Ascending aorta (tissue), 2 donors: ENCODE results near the gene IL10. TPM values are rescaled to one million over a fixed set of nuclear protein-coding genes. Genes with fewer than 3 reads are reported as not detected.

Source experiments
- DNase-seq, 2 donors: peaks; one replicate each; pipeline ENCODE4 v3.0.0-alpha.2; 2019; ENCODE audit warnings: low spot score in 2 of 2
- H3K27ac ChIP-seq, 2 donors: fragments of 200-600 bp; sonication (generic); one replicate each; pipeline ENCODE4 v1.5.1; 2016 to 2017; ENCODE audit warnings: mild to moderate bottlenecking in 1 of 2
- H3K27me3 ChIP-seq: fragments of 200-600 bp; sonication (generic); one replicate; pipeline ENCODE4 v1.5.1; 2017
- H3K36me3 ChIP-seq, 2 donors: fragments of 200-600 bp; sonication (generic); one replicate each; pipeline ENCODE4 v1.5.1; 2016
- H3K4me1 ChIP-seq, 2 donors: fragments of 200-600 bp; sonication (generic); one replicate each; pipeline ENCODE4 v1.5.1; 2016 to 2017; ENCODE audit warnings: mild to moderate bottlenecking in 1 of 2
- H3K4me3 ChIP-seq, 2 donors: fragments of 200-600 bp; sonication (generic); one replicate each; pipeline ENCODE4 v1.5.1; 2016 to 2017; ENCODE audit warnings: mild to moderate bottlenecking in 1 of 2
- H3K9me3 ChIP-seq, 2 donors: fragments of 200-600 bp; sonication (generic); one replicate each; pipeline ENCODE4 v1.5.1; 2016
- CTCF ChIP-seq, 3 experiments: fragments of 200-600 bp in 2 of 3; fragments of 450-650 bp in 1 of 3; sonication (generic) in 2 of 3; IDR thresholded peaks; one replicate each; pipeline ENCODE4 v1.5.1; 2016 to 2019; ENCODE audit warnings: antibody characterized with exemption in 3 of 3, mild to moderate bottlenecking in 1 of 3, moderate library complexity in 1 of 3
- intact Hi-C: fragments of 100-400 bp; cut with DNase I; formaldehyde crosslinking; loops from one replicate; pipeline ENCODE4 v1.15.1; 2023
- total RNA-seq: library from RNA; depleted of rRNA; stranded (reverse); fragments of >200 nt; gene quantifications from one replicate; pipeline ENCODE4 v1.1.0, GENCODE V29; 2016

The IL10 gene
- total RNA-seq, 1 donor from 2014 or later: 1.6 TPM

- intact Hi-C loops: loop anchor here (5.0 to 10.0 kb wide), 2 partner anchors 152 to 175 kb away; partner anchors contain the start of gene DYRK3
- peak in 1 of 3 experiments; percentile 16 for TF ChIP-seq CTCF (IDR thresholded peaks at IDR 0.05)
Observed at GRCh38 chr1:206809504-206810084, 37.3 kb upstream of the IL10 start.

GRCh38 chr1:206808615-206809014 lies 36.3 kb upstream of the IL10 start:
- Histone ChIP-seq H3K27ac (no peak overlapping the region), H3K4me1 (no peaks in the 10 kb centered on the region), H3K4me3 (no peak overlapping the region), H3K9me3 (no peaks in the 10 kb centered on the region), H3K27me3 (no peaks in the 10 kb centered on the region), H3K36me3 (no peaks in the 10 kb centered on the region)
- TF ChIP-seq CTCF (IDR thresholded peaks at IDR 0.05): peak; percentile 13 to 46 (median 43)
- no peak for DNase-seq
- intact Hi-C loops: loop anchor here (5.0 to 10.0 kb wide), 2 partner anchors 151 to 174 kb away; partner anchors contain the start of gene DYRK3

More at GRCh38 chr1:206809504-206810084, 37.3 kb upstream of the IL10 start:
- Histone ChIP-seq H3K9me3 (no peaks in the 10 kb centered on the region), H3K4me1 (no peaks in the 10 kb centered on the region), H3K27me3 (no peaks in the 10 kb centered on the region), H3K4me3 (no peak overlapping the region), H3K36me3 (no peaks in the 10 kb centered on the region), H3K27ac (no peak overlapping the region)
- DNase-seq: no peak

- no peaks in the 10 kb centered on the region for H3K36me3 ChIP-seq
- no peak for TF ChIP-seq CTCF (IDR thresholded peaks at IDR 0.05)
- intact Hi-C loops: loop anchor here (5.0 to 10.0 kb wide), 2 partner anchors 148 to 171 kb away; partner anchors contain the start of gene DYRK3
- no peak overlapping the region for H3K4me3 ChIP-seq
- no peaks in the 10 kb centered on the region for H3K27me3 ChIP-seq
- no peak for DNase-seq
- no peak overlapping the region for H3K27ac ChIP-seq
- H3K9me3 ChIP-seq: no peaks in the 10 kb centered on the region
- H3K4me1 ChIP-seq: no peaks in the 10 kb centered on the region
Observed at GRCh38 chr1:206805357-206805756, 33.1 kb upstream of the IL10 start.

GRCh38 chr1:206804156-206804737 lies 32.0 kb upstream of the IL10 start:
- no peak for DNase-seq
- H3K9me3 ChIP-seq: no peaks in the 10 kb centered on the region
- H3K4me1 ChIP-seq: no peaks in the 10 kb centered on the region
- intact Hi-C loops: loop anchor here (10.0 kb wide), 1 partner anchor 169 kb away; the partner anchor contains the start of gene DYRK3
- no peaks in the 10 kb centered on the region for H3K27me3 ChIP-seq
- H3K36me3 ChIP-seq: no peaks in the 10 kb centered on the region
- H3K27ac ChIP-seq: no peak overlapping the region
- H3K4me3 ChIP-seq: no peak overlapping the region
- TF ChIP-seq CTCF (IDR thresholded peaks at IDR 0.05): no peak

- H3K9me3 ChIP-seq: no peaks in the 10 kb centered on the region
- no peak for TF ChIP-seq CTCF (IDR thresholded peaks at IDR 0.05)
- H3K27me3 ChIP-seq: no peaks in the 10 kb centered on the region
- peak in 1 of 2 donors; percentile 20 for DNase-seq
- no peaks in the 10 kb centered on the region for H3K4me1 ChIP-seq
- intact Hi-C loops: loop anchor here (10.0 kb wide), 1 partner anchor 168 kb away; the partner anchor contains the start of gene DYRK3
- H3K36me3 ChIP-seq: no peaks in the 10 kb centered on the region
- no peak overlapping the region for H3K4me3 ChIP-seq
- no peak overlapping the region for H3K27ac ChIP-seq
Observed at GRCh38 chr1:206803221-206803730, 31.0 kb upstream of the IL10 start.
